Chondrocyte (in vitro differentiated cells): ENCODE measurements around the gene GBF1. TPM values are rescaled to one million over a fixed set of nuclear protein-coding genes. Genes with fewer than 3 reads are reported as not detected.

Experiments used
- DNase-seq: peaks from one replicate; pipeline ENCODE4 v3.0.0; 2021; ENCODE audit warnings: mixed read lengths, low spot score
- H3K27ac Mint-ChIP-seq: one replicate; pipeline ENCODE4 v1.8.0; 2021; ENCODE audit warnings: mild to moderate bottlenecking, moderate library complexity, mixed read lengths; ENCODE audit not compliant: unreplicated experiment
- H3K27me3 Mint-ChIP-seq: 2 replicates; pipeline ENCODE4 v1.8.0; 2021; ENCODE audit warnings: low read depth, mixed read lengths
- H3K36me3 Mint-ChIP-seq: 2 replicates; pipeline ENCODE4 v1.8.0; 2021; ENCODE audit warnings: low read depth, mixed read lengths
- H3K4me1 Mint-ChIP-seq: 2 replicates; pipeline ENCODE4 v1.8.0; 2021; ENCODE audit warnings: low read depth, mild to moderate bottlenecking, mixed read lengths
- H3K4me3 Mint-ChIP-seq: one replicate; pipeline ENCODE4 v1.8.0; 2021; ENCODE audit warnings: mild to moderate bottlenecking, moderate library complexity, mixed read lengths; ENCODE audit not compliant: unreplicated experiment
- H3K9me3 Mint-ChIP-seq: 2 replicates; pipeline ENCODE4 v1.8.0; 2021; ENCODE audit warnings: low read depth, mixed read lengths
- total RNA-seq: library from RNA; stranded (reverse); gene quantifications from 3 replicates; pipeline ENCODE4 v1.2.1, GENCODE V29; 2021
- TF ChIP-seq, protein P1 (sequence below): fragments of 200-600 bp; sonication (generic); IDR thresholded peaks from 2 replicates; pipeline ENCODE4 v1.5.0; 2021; ENCODE audit warnings: antibody characterized with exemption, mild to moderate bottlenecking, moderate library complexity

The GBF1 gene
- total RNA-seq, 1 donor from 2014 or later, result 59.7 TPM

DNA sequence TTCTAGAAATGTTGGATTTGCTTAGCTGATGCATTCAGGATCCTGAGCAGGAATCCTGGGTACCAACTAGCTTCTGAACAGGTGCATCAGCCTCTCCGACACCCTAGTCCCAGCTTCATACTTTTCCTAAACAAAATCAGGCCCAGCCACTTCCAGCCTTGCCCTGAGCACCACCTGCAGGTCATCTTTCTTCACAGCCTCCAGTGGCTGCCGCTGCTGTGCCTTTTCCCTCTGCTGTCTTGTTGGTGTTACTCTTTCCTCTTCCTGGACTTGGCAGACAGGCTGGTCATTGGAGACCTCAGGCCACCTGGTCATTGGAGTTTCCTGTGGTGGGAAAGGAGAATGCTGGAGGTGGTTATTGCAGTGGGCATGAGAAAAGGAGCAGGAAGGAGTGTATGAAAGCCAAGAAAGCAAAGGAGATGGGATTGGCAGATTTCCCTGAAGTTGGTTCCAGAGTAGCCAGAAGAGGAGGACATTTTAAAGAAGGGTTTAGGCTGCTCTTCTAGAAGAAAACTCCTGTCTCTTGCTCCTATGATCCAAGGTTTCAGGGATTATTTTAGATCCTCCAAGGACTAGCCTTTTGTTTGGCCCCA, 102.0 kb downstream of the GBF1 start:
- peaks cover 19% of the 10 kb centered on the region for H3K4me1 Mint-ChIP-seq
- H3K36me3 Mint-ChIP-seq, result peaks cover 19% of the 10 kb centered on the region
- no peak for DNase-seq
- H3K27me3 Mint-ChIP-seq, result no peaks in the 10 kb centered on the region
- no peak overlapping the region for H3K4me3 Mint-ChIP-seq
- H3K27ac Mint-ChIP-seq, result peak overlapping the region; percentile 5
- H3K9me3 Mint-ChIP-seq, result no peaks in the 10 kb centered on the region
- TF ChIP-seq, protein P1, sequence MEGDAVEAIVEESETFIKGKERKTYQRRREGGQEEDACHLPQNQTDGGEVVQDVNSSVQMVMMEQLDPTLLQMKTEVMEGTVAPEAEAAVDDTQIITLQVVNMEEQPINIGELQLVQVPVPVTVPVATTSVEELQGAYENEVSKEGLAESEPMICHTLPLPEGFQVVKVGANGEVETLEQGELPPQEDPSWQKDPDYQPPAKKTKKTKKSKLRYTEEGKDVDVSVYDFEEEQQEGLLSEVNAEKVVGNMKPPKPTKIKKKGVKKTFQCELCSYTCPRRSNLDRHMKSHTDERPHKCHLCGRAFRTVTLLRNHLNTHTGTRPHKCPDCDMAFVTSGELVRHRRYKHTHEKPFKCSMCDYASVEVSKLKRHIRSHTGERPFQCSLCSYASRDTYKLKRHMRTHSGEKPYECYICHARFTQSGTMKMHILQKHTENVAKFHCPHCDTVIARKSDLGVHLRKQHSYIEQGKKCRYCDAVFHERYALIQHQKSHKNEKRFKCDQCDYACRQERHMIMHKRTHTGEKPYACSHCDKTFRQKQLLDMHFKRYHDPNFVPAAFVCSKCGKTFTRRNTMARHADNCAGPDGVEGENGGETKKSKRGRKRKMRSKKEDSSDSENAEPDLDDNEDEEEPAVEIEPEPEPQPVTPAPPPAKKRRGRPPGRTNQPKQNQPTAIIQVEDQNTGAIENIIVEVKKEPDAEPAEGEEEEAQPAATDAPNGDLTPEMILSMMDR, result peak; percentile 79

DNA sequence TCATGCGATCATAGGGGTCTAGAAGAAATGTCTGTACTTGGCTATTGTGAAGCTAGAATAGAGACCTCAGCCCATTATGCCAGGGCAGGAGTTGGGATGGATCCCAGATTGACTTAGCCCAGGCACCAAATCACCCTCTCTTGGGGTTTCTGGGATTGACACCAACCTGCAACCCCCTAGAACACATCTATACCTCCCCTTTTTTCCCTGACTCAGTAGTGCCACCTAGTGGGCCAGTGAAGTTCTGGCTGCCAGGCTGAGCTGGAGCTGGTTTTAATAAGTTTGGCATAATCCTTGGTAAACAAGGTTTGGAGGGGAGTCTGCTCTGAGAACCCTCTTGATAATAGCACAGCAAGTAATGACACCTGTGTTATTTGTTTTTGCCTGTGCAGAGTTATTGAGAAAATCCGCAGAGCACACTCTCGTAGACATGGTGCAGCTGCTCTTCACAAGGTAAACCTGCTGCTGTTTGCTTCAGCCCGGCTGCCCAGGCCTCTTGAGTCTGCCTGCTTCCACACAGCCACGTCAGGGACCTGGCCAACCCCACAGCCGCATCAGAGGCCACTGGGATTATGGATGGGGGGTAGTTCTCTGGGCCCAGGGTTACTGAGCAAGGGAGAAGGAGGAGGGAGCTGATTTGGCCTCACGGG, 106.9 kb downstream of the GBF1 start:
- Mint-ChIP-seq H3K9me3 (no peaks in the 10 kb centered on the region), H3K4me1 (peaks cover 3% of the 10 kb centered on the region), H3K27me3 (no peaks in the 10 kb centered on the region), H3K36me3 (peaks cover 23% of the 10 kb centered on the region), H3K4me3 (no peak overlapping the region), H3K27ac (no peak overlapping the region)
- no peak for DNase-seq
- TF ChIP-seq, protein P1, result peak; percentile 97

DNA sequence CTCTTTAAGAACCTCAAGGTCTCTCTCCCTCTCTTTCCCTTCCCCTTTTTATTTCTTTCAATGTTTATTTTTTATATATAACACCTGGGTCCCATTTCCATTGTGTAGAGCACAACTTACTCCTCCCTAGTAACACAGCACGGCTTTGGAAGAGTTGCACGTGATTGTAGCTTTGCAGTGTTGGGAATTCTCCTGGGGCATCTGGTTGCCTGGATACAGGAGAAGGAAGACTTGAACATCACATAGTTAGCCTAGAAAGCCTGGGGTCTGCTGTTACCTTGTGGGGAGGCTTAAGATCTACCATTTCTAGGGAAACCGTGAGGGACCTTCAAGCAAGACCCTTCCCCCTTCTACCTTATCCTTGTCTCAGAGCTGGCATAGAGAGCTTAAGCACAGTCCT, 109.1 kb downstream of the GBF1 start:
- Mint-ChIP-seq H3K4me3 (no peak overlapping the region), H3K36me3 (peaks cover 35% of the 10 kb centered on the region), H3K27ac (no peak overlapping the region), H3K4me1 (no peaks in the 10 kb centered on the region), H3K9me3 (no peaks in the 10 kb centered on the region), H3K27me3 (no peaks in the 10 kb centered on the region)
- TF ChIP-seq, protein P1, result no peak
- no peak for DNase-seq

DNA sequence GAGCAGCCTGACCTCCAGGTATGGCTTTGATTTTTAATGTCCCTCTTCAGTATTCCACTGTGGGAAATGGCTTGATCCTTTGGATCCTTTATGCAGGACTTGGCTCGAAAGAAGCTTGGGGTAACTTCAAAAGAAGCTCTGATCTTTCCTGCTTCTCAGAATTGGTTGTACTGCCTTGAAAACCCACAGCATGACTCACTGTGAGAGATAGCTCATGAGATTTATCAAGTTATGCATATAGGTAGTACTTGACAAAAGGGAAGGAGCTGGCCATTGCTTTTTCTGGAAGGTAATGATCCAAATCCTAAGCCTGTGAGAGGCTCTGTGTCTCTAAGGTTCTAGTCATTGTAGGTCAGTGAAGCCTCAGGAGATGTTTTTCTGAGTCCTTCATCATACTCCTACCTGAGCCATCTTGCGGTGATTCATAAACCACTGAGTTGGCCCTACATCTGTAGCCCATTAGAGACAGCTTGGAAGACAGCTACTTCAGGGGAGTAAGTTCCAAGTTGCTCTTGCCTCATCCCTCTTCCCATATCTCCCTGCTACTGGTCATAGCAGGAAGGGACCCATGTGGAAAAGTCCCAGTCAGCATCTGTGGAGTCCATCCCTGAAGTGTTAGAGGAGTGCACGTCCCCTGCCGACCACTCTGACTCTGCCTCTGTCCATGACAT, 113.5 kb downstream of the GBF1 start:
- Mint-ChIP-seq H3K27me3 (no peaks in the 10 kb centered on the region), H3K9me3 (no peaks in the 10 kb centered on the region), H3K36me3 (peaks cover 52% of the 10 kb centered on the region), H3K4me1 (no peaks in the 10 kb centered on the region), H3K27ac (no peak overlapping the region), H3K4me3 (no peak overlapping the region)
- TF ChIP-seq, protein P1, result no peak
- DNase-seq, result no peak

DNA sequence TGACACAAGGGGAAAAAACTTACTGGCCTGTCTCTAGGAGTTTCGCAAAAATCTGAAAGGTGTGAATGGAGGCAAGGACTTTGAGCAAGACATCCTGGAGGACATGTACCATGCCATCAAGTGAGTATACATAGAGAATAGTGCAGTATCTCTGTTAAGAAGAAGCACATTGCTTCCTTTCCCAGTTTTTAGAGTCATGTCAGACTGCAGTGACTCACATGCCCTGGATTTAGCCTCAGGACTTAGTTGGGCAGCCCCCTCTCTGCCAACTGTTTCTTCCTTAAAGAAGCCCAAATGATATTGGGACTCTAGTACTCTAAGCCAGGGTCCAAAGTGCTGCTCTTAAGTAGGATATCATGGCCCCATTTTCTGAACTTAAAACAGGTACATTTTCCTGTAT, 122.1 kb downstream of the GBF1 start:
- peaks cover 3% of the 10 kb centered on the region for H3K9me3 Mint-ChIP-seq

More for the DNA sequence above, 122.1 kb downstream of the GBF1 start:
- H3K27me3 Mint-ChIP-seq, result no peaks in the 10 kb centered on the region
- DNase-seq, result no peak
- TF ChIP-seq, protein P1, result no peak
- H3K4me3 Mint-ChIP-seq, result no peak overlapping the region
- H3K4me1 Mint-ChIP-seq, result peaks cover 9% of the 10 kb centered on the region
- H3K36me3 Mint-ChIP-seq, result peaks cover 65% of the 10 kb centered on the region
- H3K27ac Mint-ChIP-seq, result no peak overlapping the region
